Measurements from ENCODE around the gene ABHD17B.

- TF ChIP-seq POLR2A (IDR thresholded peaks at IDR 0.05; ENCODE audit: low read length) (no peak), GATA1 (IDR thresholded peaks at IDR 0.05; ENCODE audit: low read depth, low read length) (no peak)
Observed at GRCh38 chr9:71822456-71822855, 88.5 kb downstream of the ABHD17B start.
